Erythroblast (primary cell): ENCODE results near the gene TRIP13.

Source experiments
- GATA1 ChIP-seq: IDR thresholded peaks from 2 replicates; pipeline ENCODE4 v1.6.1; 2011; ENCODE audit warnings: low read depth, mild to moderate bottlenecking, control low read depth, low read length, moderate library complexity
- POLR2A ChIP-seq: IDR thresholded peaks from 2 replicates; pipeline ENCODE4 v1.6.1; 2011; ENCODE audit warnings: mild to moderate bottlenecking, low read length

- TF ChIP-seq POLR2A: no peak
- TF ChIP-seq GATA1: no peak
These were observed 11.1 kb upstream of the TRIP13 start for GRCh38 chr5:881551-881935.
